ENCODE results near the gene FRY.

GRCh38 chr13:32019612-32020233, 11.9 kb upstream of the FRY start:
- TF ChIP-seq CTCF (conservative IDR thresholded peaks at IDR 0.05; ENCODE audit: low read length) (peak; percentile 87), EZH2phosphoT487 (IDR thresholded peaks at IDR 0.05; ENCODE audit: borderline replicate concordance) (no peak)
